Fibroblast of mammary gland (primary cell): ENCODE data around the gene MLLT10.

ENCODE experiments used
- DNase-seq: peaks from one replicate; pipeline ENCODE4 v3.0.0-alpha.2; 2010; ENCODE audit warnings: low read depth
- H3K4me3 ChIP-seq: 2 replicates; pipeline ENCODE4 v1.5.1; 2011; ENCODE audit warnings: low read depth, mild to moderate bottlenecking, low read length, moderate library complexity; ENCODE audit not compliant: control insufficient read depth
- CTCF ChIP-seq: conservative IDR thresholded peaks from 2 replicates; pipeline ENCODE4 v1.5.1; 2011; ENCODE audit warnings: low read depth, low read length, inconsistent platforms; ENCODE audit not compliant: control insufficient read depth, insufficient read depth

Gene MLLT10

DNA sequence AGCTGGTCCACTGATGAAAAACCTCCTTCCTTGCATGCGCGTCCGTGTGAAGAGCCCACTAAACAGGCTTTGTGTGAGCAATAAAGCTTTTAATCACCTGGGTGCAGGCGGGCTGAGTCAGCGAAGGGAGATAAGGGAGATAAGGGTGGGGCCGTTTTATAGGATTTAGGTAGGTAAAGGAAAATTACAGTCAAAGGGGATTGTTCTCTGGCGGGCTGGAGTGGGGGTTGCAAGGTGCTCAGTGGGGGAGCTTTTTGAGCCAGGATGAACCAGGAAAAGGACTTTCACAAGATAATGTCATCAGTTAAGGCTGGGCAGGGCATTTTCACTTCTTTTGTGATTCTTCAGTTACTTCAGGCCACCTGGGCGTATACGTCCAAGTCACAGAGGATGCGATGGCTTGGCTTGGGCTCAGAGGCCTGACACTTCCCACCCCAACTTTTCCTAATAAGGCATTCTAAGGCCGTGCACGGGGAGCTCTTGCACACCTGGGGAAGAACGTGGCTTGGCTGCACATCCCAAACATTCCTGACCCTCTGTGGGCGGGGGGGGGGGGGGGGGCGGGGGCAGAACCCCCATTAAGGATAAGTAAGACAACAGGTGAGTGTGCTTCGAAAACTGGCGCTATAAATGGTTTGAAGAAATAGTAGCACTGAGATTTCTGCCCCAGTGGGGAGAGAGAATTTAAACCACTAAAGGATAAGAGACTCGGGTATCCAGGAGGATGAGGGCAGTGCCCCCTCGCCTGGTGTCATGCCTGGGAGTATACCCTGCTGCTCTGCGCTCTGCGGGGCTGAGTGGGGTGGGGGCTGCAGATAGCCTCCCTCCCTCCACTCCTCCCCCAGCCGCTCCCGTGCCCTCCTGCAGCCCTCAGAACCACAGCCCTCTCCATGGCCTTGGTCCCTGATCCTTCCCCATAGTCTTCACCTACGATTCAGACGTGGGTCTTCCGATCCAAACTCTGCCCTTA, 217.6 kb downstream of the MLLT10 start:
- no peak overlapping the region for H3K4me3 ChIP-seq
- no peak for TF ChIP-seq CTCF
- no peak for DNase-seq

GRCh38 chr10:21753497-21754270, 219.7 kb downstream of the MLLT10 start:
- H3K4me3 ChIP-seq, result no peak overlapping the region
- TF ChIP-seq CTCF, result no peak
- no peak for DNase-seq

- TF ChIP-seq CTCF, result no peak
- no peak overlapping the region for H3K4me3 ChIP-seq
- DNase-seq, result no peak
Observed at GRCh38 chr10:21754410-21755011, 220.5 kb downstream of the MLLT10 start.

DNA sequence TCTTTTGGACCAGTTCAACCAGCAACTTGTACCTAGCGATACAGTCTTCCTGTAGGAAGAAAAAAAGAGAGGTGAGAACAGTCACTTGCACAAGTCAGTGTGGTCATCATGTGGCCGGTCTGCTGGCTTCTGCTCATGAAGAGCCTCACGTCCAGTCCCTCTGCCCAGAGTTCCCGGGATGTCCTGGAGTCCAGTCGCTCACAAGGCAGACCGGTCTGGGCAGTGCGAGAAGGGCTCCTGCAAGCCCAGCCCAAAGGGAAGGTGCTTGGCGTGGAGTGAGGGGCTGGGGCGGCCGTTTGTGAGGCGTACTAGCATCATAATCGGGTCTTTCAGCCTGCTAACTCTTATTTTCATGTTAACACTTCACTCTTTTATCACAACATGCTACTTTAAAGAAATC, 222.7 kb downstream of the MLLT10 start:
- DNase-seq, result no peak
- no peak overlapping the region for H3K4me3 ChIP-seq
- TF ChIP-seq CTCF, result no peak

DNA sequence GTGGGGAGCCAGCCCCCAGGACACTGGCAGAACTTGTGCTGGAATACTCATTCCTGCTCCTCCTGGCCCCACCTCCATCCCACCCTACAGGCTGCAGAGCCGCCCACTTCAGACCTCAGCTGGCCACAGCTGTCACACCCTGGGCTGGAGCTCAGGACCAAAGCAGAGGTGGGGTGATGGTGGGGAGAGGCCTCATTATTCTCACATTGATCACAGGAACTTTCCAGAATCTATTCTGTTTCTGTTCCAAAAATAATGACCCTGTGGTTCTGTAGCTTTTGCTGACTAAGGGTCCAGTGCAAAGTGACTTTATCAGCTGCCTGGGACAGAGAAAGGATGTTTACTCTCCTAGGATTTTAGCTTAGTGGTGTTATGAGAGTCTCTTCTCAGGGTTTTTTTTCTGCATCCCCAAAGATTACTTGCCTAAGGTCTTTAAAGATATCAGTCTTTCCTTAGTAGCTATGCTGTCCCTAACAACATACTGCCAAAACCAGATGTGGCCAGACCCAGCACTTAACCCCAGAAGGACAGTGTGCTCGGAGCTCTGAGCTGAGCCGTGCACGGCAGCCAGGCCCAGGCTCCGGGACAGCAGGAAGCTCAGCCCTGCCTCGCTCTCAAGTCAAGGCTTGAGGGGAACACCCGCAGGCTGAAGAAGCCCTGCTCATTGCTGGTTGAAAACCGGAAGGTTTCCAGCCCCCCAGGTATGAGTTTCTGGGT, 223.3 kb downstream of the MLLT10 start:
- H3K4me3 ChIP-seq, result no peak overlapping the region
- no peak for TF ChIP-seq CTCF
- no peak for DNase-seq

DNA sequence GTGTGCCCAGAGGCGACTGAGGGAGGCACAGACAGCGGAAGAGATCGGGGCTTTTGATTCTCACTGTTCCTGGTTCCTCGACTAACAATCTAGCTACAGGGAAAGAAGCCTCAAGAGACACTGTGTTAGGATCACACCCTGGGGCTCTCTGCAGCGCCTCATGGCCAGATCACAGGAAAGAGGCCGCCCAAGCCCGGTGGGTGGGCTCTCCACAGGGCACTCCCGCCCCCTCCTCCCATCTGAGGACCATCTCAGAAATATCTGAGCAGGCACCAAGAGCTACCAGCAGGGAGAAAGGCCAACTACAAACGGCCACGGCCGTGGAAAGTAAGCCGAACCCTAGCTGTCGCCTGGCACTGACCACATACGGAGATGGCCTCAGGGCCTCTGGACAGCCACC, 224.2 kb downstream of the MLLT10 start:
- TF ChIP-seq CTCF, result no peak
- DNase-seq, result no peak
- no peak overlapping the region for H3K4me3 ChIP-seq
